GM10248 (cell line): ENCODE measurements around the gene VRK3.

Experiments
- CTCF ChIA-PET: fragments of 300-600 bp; sonication (Branson Sonifier 250); formaldehyde crosslinking; extraction: SDS; loops from one replicate; lab custom pipeline; 2021; ENCODE audit warnings: antibody characterized with exemption; lab: Yijun Ruan, JAX
- POLR2A ChIA-PET: fragments of 350-650 bp; sonication (Branson Sonifier 250); formaldehyde crosslinking; extraction: SDS; loops from one replicate; lab custom pipeline; 2020; ENCODE audit warnings: antibody characterized with exemption; lab: Yijun Ruan, JAX
- DNase-seq: peaks from one replicate; pipeline ENCODE4 v3.0.0; 2012; ENCODE audit errors: extremely low spot score
- CTCF ChIP-seq: IDR thresholded peaks from 2 replicates; pipeline ENCODE4 v1.5.1; 2012; ENCODE audit warnings: mild to moderate bottlenecking, low read depth; ENCODE audit errors: extremely low read depth, missing control alignments, control extremely low read depth

Gene VRK3

GRCh38 chr19:50036908-50037307 is 11.7 kb upstream of the VRK3 start:
- no peak for TF ChIP-seq CTCF
- ChIA-PET POLR2A (no interaction called here), CTCF (interaction anchor here (2.0 kb wide), 1 partner anchor 10 kb away, joined by 4 read pairs; no protein-coding TSS in a partner anchor)
- DNase-seq = no peak

GRCh38 chr19:50030937-50031336 is 5.8 kb upstream of the VRK3 start:
- no peak for TF ChIP-seq CTCF
- POLR2A ChIA-PET = no interaction called here
- CTCF ChIA-PET = interaction anchor here (0.5 kb wide), 1 partner anchor 110 kb away, joined by 3 read pairs; no protein-coding TSS in a partner anchor
- no peak for DNase-seq

- no peak for TF ChIP-seq CTCF
- CTCF ChIA-PET = interaction anchor here (1.2 to 1.4 kb wide), 2 partner anchors 10 to 18 kb away, joined by 5 read pairs; no protein-coding TSS in a partner anchor
- DNase-seq = no peak
- POLR2A ChIA-PET = no interaction called here
Measured at GRCh38 chr19:50030225-50030624, 5.1 kb upstream of the VRK3 start.

- ChIA-PET POLR2A (no interaction called here), CTCF (no interaction called here)
- TF ChIP-seq CTCF = no peak
- DNase-seq = no peak
Measured at GRCh38 chr19:50026550-50026906, 1.4 kb upstream of the VRK3 start.

GRCh38 chr19:50025794-50026549 is 800 bp upstream of the VRK3 start, which contains the start of gene ZNF473:
ZNF473 (plus strand) TSS chr19:50026005; CDS start chr19:50031083, 5,078 bp downstream.
- ChIA-PET CTCF (no interaction called here), POLR2A (interaction anchor here (0.6 kb wide), 1 partner anchor 88 kb away, joined by 3 read pairs; no protein-coding TSS in a partner anchor)
- no peak for TF ChIP-seq CTCF
- peak; percentile 91 for DNase-seq

- POLR2A ChIA-PET = no interaction called here
- DNase-seq = no peak
- no peak for TF ChIP-seq CTCF
Measured at GRCh38 chr19:50024719-50025021, 502 bp downstream of the VRK3 start.

More at GRCh38 chr19:50024719-50025021, 502 bp downstream of the VRK3 start:
- CTCF ChIA-PET = interaction anchor here (0.9 to 1.1 kb wide), 2 partner anchors 23 to 111 kb away, joined by 3 read pairs; no protein-coding TSS in a partner anchor
